Right lobe of liver (tissue), 6 donors: Measurements from ENCODE around the gene SPAG16. TPM values are rescaled to one million over a fixed set of nuclear protein-coding genes. Genes with fewer than 3 reads are reported as not detected.

Experiments
- ATAC-seq, 4 donors: fragments of 200-7000 bp; cut with Tn5 transposase; one replicate each; pipeline ENCODE4 v1.9.1; 2020; ENCODE audit warnings: mild to moderate bottlenecking in 4 of 4, moderate library complexity in 4 of 4
- DNase-seq, 3 donors: peaks; one replicate each; pipeline ENCODE4 v3.0.0-alpha.2; 2020
- H3K27ac ChIP-seq, 3 donors: fragments of 200-600 bp; one replicate each; pipeline ENCODE4 v1.8.0; 2022
- H3K27me3 ChIP-seq, 2 donors: fragments of 200-600 bp; one replicate each; pipeline ENCODE4 v1.8.0; 2022
- H3K36me3 ChIP-seq, 4 donors: fragments of 200-600 bp; sonication (generic) in 1 of 4; one replicate each; pipeline versions ENCODE4 v1.5.1 to v1.8.0; 2017 to 2022; ENCODE audit warnings: control low read depth in 1 of 4
- H3K4me1 ChIP-seq, 4 donors: fragments of 200-600 bp; sonication (generic) in 1 of 4; one replicate each; pipeline versions ENCODE4 v1.5.1 to v1.8.0; 2017 to 2022; ENCODE audit warnings: control low read depth in 1 of 4
- H3K4me3 ChIP-seq, 3 donors: fragments of 200-600 bp; one replicate each; pipeline ENCODE4 v1.8.0; 2022
- H3K9me3 ChIP-seq, 4 donors: fragments of 200-600 bp; sonication (generic) in 1 of 4; one replicate each; pipeline versions ENCODE4 v1.5.1 to v1.8.0; 2017 to 2022; ENCODE audit warnings: control low read depth in 1 of 4
- CTCF ChIP-seq, 4 donors: fragments of 200-600 bp in 3 of 4; fragments of 450-650 bp in 1 of 4; IDR thresholded peaks; one replicate each; pipeline versions ENCODE4 v1.5.1 to v1.8.0; 2016 to 2022; ENCODE audit warnings: antibody characterized with exemption in 4 of 4, mild to moderate bottlenecking in 2 of 4
- POLR2A ChIP-seq: fragments of 450-650 bp; IDR thresholded peaks from one replicate; pipeline ENCODE4 v1.6.1; 2017; ENCODE audit warnings: antibody characterized with exemption, mild to moderate bottlenecking
- WGBS: methylation state at CpG from one replicate; pipeline ENCODE4 v1.1.6; 2018; ENCODE audit warnings: low coverage, low lambda C conversion rate; ENCODE audit not compliant: insufficient coverage; ENCODE audit errors: missing lambda C conversion rate; 5-methylcytosine and 5-hydroxymethylcytosine counted together
- intact Hi-C, 2 donors: fragments of 100-400 bp; cut with DNase I; formaldehyde crosslinking; loops; one replicate each; pipeline versions ENCODE4 v1.11.2 to v1.14.1; 2022
- total RNA-seq, 6 experiments: library from RNA; depleted of rRNA in 2 of 6; stranded (reverse); fragments of >200 nt in 2 of 6; fragmentation: NEBNext Ultra II Directional in 3 of 6; extraction: Animal tissue kit (Norgen Biotek cat#: 25700) in 3 of 6; gene quantifications; one replicate each; pipeline versions ENCODE4 v1.1.0 to v1.2.4, GENCODE V29; 2016 to 2023
- donor health status: DM: no; HTN: yes; CAD: no.
- donor health status: DM: no; HTN: no; CAD: no.
- donor health status: DM: no; HTN: no; CAD: no.
- donor health status: DM: no; HTN: yes; CAD: no.
- donor health status: DM: no; HTN: yes; CAD: no.

SPAG16 gene
- total RNA-seq, 6 experiments from 2014 or later: 7.2 to 15.3 (median 9.0) TPM

- Histone ChIP-seq H3K36me3 (no peaks in the 10 kb centered on the region), H3K27ac (no peak overlapping the region), H3K4me1 (peaks cover 0 to 8% (median 0%) of the 10 kb centered on the region in 4 donors), H3K27me3 (no peaks in the 10 kb centered on the region), H3K4me3 (no peak overlapping the region), H3K9me3 (no peaks in the 10 kb centered on the region)
- DNase-seq (no peak), ATAC-seq (no peak)
- WGBS: 71% methylated on average over 3 of the region's 3 CpGs
- intact Hi-C loops: no loop called here
- TF ChIP-seq CTCF (IDR thresholded peaks at IDR 0.05): no peak
- TF ChIP-seq POLR2A: no peak
These were observed 6.2 kb downstream of the SPAG16 start for GRCh38 chr2:213290501-213290900.

- Histone ChIP-seq H3K27me3 (no peaks in the 10 kb centered on the region), H3K36me3 (peaks cover 0 to 9% (median 0%) of the 10 kb centered on the region in 4 donors), H3K27ac (no peak overlapping the region), H3K4me3 (no peak overlapping the region), H3K4me1 (no peaks in the 10 kb centered on the region), H3K9me3 (no peaks in the 10 kb centered on the region)
- no peak for TF ChIP-seq POLR2A
- TF ChIP-seq CTCF (IDR thresholded peaks at IDR 0.05): no peak
- ATAC-seq (no peak), DNase-seq (no peak)
- intact Hi-C loops: no loop called here
- WGBS: 85% methylated on average over 5 of the region's 5 CpGs
These were observed 12.0 kb downstream of the SPAG16 start for GRCh38 chr2:213296270-213296669.

GRCh38 chr2:213306316-213306942, 22.2 kb downstream of the SPAG16 start:
- intact Hi-C loops: no loop called here
- Histone ChIP-seq H3K27ac (no peak overlapping the region), H3K36me3 (no peaks in the 10 kb centered on the region), H3K9me3 (no peaks in the 10 kb centered on the region), H3K27me3 (no peaks in the 10 kb centered on the region), H3K4me3 (no peak overlapping the region), H3K4me1 (peaks cover 0 to 5% (median 0%) of the 10 kb centered on the region in 4 donors)
- DNase-seq (peak; percentile 55 to 78 (median 68)), ATAC-seq (peak; percentile 84 to 98 (median 90))
- TF ChIP-seq CTCF (IDR thresholded peaks at IDR 0.05) (no peak), POLR2A (no peak)
- WGBS: 0% methylated on average over 1 of the region's 3 CpGs

- WGBS: 59% methylated on average over 5 of the region's 6 CpGs
- Histone ChIP-seq H3K9me3 (no peaks in the 10 kb centered on the region), H3K36me3 (no peaks in the 10 kb centered on the region), H3K4me1 (peaks cover 0 to 23% (median 9%) of the 10 kb centered on the region in 4 donors), H3K27ac (peak overlapping the region in 1 of 3 donors; percentile 18), H3K27me3 (no peaks in the 10 kb centered on the region), H3K4me3 (no peak overlapping the region)
- TF ChIP-seq CTCF (IDR thresholded peaks at IDR 0.05): no peak
- no peak for TF ChIP-seq POLR2A
- DNase-seq: no peak
- intact Hi-C loops: no loop called here
- ATAC-seq: no peak
These were observed 31.1 kb downstream of the SPAG16 start for GRCh38 chr2:213315168-213315876.
